ENCODE data around the gene FHIT. TPM values are rescaled to one million over a fixed set of nuclear protein-coding genes. Genes with fewer than 3 reads are reported as not detected.
"Not testable (repeated sequence)": the region's sequence is repeated elsewhere in the genome, so short reads cannot be mapped to it uniquely, and the experiment has no call there.

The FHIT gene
- total RNA-seq, 1 donor from 2014 or later = 21.5 TPM

DNA sequence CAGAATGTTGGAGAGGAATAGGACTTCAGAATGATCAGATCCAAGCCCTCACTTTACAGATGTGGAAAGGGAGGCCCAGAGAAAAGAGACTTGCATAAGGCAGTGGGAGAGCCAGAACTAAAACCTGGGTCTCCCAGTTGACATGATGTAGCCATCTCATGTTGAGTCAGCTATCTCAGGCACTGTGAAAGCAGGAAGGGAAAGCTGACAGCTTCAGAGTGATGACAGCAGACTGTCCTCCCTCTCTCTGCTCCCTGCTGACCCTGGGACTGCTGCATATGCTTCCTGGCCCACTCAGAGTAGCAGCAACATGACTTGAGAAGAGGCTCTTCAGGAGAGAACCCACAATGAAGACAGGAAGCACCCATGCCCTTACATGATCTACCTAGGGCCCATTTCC is 14.7 kb downstream of the FHIT start:
- intact Hi-C loops (cut with DNase I) = no loop called here
- DNase-seq = no peak
- ATAC-seq (ENCODE audit: poor library complexity) = peak; percentile 73

DNA sequence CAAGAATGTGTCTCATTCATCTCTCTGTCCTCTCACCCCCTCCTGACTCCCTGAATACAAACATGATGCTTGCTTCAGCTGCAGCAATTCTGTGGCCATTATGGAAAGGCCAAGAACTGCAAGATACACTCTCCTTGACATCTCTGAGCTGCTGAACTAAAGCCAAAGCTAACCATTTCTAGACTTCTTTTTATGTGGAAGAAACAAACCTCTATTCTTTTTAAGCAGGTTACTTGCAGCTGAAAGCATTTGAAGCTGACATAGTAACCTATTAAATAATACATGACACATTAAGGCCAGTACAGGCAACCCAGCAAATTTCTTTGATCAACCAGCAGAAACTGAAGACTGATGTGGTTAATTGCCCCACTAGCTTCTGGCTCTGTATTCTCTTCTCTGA is 17.5 kb downstream of the FHIT start:
- intact Hi-C loops (cut with DNase I) = no loop called here
- DNase-seq (no peak), ATAC-seq (ENCODE audit: poor library complexity) (no peak)

DNA sequence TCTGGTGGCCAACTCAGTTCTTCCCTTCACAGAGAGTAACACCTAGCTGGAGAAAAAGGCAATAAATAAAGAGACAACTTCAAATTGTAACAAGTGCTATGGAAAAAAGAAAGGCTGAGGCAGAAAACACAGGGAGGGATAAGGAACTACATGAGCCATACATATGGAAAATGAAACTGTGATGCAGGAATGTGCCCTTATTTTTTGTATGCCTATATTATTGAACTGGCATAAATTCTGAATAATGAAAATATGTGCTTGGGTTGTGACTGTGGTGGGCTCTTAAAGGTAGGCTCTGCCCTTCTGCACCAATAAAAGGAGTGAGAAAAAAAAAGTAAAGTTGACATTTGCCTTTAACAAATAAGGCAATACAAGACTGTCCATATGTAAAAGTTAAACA is 19.6 kb downstream of the FHIT start:
- intact Hi-C loops (cut with DNase I) = no loop called here
- DNase-seq = no peak
- ATAC-seq (ENCODE audit: poor library complexity) = no peak

DNA sequence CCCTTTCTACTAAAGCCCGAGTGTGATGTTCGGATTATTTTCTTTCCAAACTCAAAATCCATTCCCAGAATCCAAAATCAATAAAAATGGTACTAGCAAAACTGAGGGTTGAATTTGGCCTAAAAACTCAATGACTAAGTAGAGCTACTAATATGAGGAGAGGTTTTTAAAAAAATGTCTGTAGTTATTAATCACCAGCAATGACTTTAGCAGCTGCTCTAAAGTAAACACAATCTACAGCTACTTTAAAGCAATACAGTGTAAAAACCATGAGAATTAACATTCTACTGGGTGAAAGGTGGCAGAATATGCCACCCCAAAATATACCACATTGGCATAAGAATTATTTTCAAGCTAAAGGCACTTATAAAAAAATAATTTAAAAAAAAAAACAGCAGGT is 23.5 kb downstream of the FHIT start:
- intact Hi-C loops (cut with DNase I) = no loop called here
- no peak for DNase-seq
- no peak for ATAC-seq (ENCODE audit: poor library complexity)

DNA sequence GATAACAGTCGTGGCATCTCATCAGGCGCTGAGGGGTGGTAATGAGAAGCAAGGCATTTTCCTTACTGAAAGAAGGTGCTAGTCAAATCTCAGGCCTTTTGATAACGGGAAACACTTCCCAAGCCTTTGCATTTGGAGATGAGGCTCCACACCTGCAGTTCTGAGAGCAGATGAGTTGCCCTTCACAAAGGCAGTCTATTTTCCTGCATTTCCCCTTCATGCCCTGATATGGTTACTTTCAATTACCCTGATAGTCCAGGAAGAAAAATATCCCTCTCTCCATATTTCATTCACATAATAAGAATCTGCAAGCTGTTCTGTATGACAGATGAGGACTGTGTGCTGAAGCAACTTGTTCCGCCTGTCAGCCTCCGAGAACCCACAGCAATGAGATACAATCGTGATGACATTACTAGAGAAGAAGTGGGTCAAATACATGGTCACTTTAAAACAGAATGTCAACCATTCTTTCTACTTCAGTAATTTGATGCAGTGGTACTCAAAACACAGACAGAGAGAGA is 25.0 kb downstream of the FHIT start:
- ATAC-seq (ENCODE audit: poor library complexity) = no peak
- intact Hi-C loops (cut with DNase I) = no loop called here
- DNase-seq = no peak

DNA sequence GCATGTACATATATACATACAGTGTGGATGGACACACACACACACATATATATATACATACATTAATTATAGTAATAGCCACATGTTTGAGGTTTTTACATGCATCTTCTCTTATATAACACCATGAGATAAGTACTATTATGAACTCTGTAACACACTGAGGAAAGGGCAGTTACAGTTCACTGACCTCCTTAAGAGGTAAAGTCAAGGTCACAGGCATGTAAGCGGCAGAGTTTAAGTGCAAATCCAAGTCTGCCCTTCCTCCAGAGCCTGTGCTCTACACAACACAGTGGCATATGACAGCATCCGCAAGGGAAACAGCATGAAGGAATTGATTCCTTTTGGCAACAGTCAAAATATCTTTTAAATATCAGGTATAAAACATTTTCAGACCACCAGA is 26.4 kb downstream of the FHIT start:
- DNase-seq (no peak), ATAC-seq (ENCODE audit: poor library complexity) (no peak)
- intact Hi-C loops (cut with DNase I) = no loop called here

DNA sequence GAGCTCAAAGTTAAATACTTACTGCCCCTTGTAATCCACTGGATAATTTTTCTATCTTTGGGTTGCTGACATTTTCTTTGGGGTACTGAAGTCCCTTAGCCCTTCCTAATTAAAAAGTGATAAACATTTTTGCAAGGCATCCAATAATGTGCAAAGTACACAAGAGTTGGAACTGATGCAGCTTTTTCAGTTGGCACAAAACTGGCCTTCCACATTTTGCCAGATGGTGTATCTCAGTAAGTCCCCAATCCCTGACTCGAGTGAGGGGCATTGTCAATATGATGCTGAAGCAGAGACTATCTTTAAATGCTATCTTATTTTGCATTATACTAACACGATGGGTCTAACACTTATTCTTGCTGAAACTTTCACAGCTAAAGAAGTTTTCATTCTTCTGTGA is 27.8 kb downstream of the FHIT start:
- no peak for DNase-seq
- intact Hi-C loops (cut with DNase I) = no loop called here
- ATAC-seq (ENCODE audit: poor library complexity) = no peak

DNA sequence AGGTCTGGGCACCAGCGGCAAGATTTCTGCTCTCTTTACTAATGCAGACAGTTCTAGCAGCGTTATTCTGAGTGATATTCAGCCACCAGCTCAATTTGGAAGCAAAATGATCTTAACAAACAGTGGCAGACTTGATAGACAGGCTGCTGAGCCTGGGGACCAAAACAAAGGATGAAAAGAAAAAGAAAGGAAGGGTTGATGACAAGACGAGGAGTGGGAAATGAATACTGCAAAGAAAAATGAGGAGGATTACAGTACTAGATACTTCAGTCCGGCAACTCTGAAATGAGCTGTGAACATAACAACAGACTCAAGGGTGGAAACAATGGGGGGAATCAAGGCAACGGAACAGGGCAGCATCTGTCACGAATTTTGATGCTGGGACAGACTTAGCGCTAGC is 28.8 kb downstream of the FHIT start:
- ATAC-seq (ENCODE audit: poor library complexity) = no peak

DNA sequence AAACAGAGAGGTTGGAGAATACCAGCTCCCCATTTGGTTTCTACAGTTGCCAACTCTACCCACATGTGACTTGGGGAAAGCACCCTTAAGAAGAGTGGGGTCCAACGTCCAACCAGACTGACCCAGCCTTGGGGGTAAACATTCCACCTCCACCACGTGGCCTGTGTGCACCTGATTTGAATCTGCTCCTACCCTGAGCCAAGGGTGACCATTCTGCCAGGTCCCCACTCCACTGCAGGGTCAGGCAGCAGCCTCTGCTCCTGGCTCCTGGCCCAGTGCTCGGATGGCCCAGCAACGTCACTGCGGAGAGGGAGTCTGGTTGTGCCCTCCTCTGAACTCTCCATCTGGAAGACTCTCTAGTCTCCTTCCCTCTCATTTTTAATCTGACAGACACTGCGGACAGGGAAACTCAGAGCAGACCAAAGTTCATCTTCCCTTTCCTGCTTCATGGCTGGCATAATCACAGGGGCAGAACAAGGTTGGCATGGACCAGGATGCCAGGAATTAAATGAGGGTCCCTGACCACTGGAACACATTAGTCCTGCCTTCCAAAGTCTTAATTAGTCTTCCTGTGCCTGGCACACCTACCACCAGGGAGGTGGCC is 29.4 kb downstream of the FHIT start:
- ATAC-seq (ENCODE audit: poor library complexity) (no peak), DNase-seq (no peak)
- intact Hi-C loops (cut with DNase I) = no loop called here

More for the DNA sequence above, 28.8 kb downstream of the FHIT start:
- no peak for DNase-seq
- intact Hi-C loops (cut with DNase I) = no loop called here

DNA sequence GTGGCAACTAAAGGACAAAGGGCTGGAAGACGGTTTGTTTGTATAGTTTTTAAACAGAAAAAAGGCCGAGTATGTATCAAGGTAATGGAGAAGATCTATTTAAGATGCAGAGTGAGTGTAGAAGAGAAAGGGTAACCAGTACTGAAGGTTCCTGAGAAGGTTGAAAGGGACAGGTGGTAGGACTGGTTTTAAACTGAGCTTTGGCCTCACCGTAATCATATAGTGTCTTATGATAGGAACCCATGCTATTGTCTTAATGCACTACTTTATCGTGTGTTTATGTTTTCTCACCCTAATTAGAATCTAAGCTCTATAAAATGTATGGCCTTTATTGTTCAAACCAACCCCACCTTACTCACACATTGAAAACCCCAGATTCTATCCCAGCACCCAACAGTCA is 32.7 kb downstream of the FHIT start:
- ATAC-seq (ENCODE audit: poor library complexity) (no peak), DNase-seq (no peak)
- intact Hi-C loops (cut with DNase I) = no loop called here

DNA sequence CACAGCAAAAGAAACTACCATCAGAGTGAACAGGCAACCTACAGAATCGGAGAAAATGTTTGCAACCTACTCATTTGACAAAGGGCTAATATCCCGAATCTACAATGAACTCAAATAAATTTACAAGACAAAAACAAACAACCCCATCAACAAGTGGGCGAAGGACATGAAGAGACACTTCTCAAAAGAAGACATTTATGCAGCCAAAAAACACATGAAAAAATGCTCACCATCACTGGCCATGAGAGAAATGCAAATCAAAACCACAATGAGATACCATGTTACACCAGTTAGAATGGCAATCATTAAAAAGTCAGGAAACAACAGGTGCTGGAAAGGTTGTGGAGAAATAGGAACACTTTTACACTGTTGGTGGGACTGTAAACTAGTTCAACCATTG is 35.1 kb downstream of the FHIT start:
- ATAC-seq (ENCODE audit: poor library complexity); DNase-seq; intact Hi-C loops (cut with DNase I): not testable (repeated sequence)

DNA sequence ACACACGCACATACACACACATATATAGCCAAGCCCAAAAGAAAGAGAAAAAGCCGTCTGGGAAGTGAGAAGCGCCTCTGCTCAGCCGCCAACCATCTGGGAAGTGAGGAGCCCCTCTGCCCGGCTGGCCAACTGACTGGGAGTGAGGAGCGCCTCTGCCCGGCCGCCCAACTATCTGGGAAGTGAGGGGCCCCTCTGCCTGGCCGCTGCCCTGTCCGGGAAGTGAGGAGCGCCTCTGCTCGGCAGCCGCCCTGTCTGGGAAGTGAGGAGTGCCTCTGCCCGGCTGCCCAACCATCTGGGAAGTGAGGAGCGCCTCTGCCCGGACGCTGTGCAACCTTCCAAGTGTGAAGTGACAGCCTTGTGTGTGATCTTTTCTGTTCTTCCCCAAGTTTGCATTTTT is 49.2 kb downstream of the FHIT start:
- no peak for DNase-seq
- intact Hi-C loops (cut with DNase I) = no loop called here

DNA sequence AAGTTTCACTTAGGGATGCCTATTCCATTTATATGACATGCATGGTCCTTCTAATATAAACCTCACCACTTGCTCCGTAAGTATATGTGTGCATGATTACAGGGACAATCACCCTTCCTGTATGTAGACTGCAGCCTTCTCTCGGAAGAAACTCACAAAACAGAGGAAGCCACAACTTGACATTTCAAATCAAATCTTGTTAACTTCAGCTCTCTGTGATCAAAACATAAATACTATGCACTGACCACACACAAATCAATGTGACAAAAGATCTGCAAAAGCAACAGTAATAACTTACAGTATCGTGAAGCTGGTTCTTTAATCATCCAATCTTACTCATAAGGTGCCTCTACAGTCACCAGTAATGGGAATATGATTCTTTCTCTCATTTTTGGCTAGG is 50.2 kb downstream of the FHIT start:
- intact Hi-C loops (cut with DNase I) = no loop called here
- DNase-seq (no peak), ATAC-seq (ENCODE audit: poor library complexity) (no peak)

More for the DNA sequence above, 49.2 kb downstream of the FHIT start:
- ATAC-seq (ENCODE audit: poor library complexity) = no peak

DNA sequence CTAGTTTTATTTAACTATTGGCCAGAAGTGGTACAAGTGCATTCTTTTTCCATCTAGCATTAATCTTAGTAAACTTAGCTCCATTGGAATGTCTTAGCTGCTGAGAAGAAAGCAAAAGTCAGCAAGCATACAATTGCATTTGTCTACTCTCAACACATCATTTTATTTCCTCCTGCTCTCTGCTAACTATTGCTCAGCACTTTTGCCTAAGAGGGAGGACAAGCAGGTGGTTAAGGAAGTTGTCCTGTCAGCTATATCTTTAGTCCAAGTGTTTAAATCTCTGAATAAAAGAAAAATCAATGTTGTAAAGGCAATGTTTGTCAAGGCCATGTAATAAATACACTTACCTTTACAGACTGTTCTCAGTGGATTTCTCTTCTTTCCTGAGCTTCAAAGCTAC is 51.0 kb downstream of the FHIT start:
- intact Hi-C loops (cut with DNase I) = no loop called here
- DNase-seq (no peak), ATAC-seq (ENCODE audit: poor library complexity) (no peak)

DNA sequence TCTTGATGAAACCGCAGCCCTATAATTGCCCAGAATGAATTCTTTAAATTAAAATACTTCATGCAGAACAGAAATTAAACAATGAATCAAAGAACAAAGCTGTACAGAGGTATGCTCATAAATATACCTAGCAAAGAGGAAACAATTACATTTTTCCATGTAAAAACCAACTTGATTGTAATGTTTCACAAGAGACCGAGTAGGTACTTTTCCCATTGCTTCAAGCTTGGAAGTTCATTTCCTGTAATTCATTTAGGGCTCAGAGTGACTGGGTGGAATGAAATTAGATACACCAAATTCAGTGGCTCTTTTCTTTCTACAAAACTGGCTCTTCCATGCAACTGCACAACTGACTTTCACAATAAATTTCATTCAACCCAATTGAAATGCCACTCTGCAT is 51.4 kb downstream of the FHIT start:
- intact Hi-C loops (cut with DNase I) = no loop called here
- ATAC-seq (ENCODE audit: poor library complexity) (no peak), DNase-seq (no peak)

DNA sequence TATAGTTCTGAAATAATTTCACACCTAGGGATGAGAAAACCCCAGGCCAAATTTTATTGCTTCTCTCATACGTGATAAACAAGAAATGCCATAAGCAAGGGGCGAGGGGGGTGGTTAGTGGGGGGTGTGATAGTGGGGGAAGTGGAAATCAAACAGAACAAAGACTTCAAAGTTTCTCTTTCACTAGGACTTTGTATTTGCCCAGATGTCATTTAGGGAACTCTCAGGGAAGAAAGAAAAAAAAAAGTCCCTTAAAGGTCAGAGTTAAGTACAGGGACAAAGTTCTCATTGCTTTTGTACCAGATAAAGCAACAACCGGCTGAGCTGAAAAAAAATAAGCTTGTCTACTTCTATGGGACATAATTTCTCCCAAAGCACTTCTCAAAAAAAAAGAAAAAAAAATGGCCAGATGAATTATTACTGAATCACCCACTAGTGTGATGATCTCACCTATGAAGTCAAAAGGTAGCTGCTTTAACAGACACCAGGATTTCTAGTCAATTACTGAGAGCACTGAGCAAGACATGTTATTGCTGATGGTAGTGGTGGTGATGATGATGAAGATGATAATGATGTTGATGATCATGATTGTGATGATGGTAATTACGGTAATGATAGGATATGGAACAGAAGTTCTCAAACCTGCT is 56.2 kb downstream of the FHIT start:
- no peak for DNase-seq
- intact Hi-C loops (cut with DNase I) = no loop called here
- no peak for ATAC-seq (ENCODE audit: poor library complexity)

DNA sequence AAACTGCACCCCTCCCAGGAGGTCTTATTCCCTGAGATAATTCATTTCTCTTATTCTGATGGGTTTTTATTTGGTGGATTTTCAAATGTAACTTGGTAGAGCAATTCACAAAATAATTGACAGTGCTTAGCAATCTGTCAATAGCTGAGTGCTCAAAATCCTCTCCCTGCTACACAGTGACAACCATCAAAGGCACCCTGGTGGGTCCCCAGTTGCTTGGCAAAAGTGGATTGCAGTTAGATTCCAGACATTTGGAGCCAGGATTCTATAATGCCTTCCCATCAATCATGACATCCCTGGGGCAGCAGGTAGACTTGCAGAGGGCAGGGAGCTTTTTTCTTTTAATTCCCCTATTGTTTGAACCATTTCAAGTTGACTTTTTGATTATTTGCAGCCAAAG is 59.0 kb downstream of the FHIT start:
- intact Hi-C loops (cut with DNase I) = no loop called here
- DNase-seq (no peak), ATAC-seq (ENCODE audit: poor library complexity) (no peak)

DNA sequence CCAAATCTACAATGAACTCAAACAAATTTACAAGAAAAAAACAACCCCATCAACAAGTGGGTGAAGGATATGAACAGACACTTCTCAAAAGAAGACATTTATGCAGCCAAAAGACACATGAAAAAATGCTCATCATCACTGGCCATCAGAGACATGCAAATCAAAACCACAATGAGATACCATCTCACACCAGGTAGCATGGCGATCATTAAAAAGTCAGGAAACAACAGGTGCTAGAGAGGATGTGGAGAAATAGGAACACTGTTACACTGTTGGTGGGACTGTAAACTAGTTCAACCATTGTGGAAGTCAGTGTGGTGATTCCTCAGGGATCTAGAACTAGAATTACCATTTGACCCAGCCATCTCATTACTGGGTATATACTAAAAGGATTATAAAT is 61.0 kb downstream of the FHIT start:
- ATAC-seq (ENCODE audit: poor library complexity); intact Hi-C loops (cut with DNase I); DNase-seq: not testable (repeated sequence)

DNA sequence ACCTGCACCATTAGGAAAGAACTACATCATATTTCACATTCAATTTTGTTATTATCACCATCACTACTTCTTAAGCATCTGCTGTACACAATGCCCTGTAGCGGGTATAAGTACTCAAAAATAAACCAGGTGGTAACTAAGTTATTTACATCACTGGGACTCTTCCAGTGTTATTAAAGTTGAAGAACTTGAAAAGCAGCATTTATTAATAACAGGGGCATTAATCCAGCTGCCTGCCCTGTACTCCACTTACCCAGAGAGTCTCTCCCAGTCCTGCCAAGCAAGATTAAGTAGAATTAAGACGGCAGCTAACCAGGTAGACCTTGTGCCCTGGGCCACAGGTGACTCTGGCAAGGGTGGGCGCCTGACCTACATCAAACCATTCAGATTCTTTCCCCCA is 65.2 kb downstream of the FHIT start:
- ATAC-seq (ENCODE audit: poor library complexity) = no peak
- no peak for DNase-seq
- intact Hi-C loops (cut with DNase I) = no loop called here

DNA sequence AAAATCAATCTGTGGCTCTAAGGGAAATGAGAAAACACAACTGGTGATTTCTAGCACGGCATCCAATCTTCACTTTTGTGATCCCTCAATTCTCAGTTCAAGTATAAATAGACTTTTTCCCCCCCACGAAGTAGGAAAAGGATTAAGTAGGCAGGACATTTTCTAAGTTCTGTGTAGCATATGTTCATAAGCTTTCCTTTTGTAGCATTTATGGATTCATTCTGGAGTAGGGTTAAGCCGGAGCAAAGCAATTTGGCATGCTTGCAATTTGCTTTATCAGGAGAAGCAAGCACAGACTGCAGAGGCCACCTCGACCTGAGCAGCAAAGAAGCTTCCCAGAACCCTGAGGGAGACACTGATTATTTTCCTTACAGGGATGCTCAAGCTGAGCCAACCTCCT is 66.3 kb downstream of the FHIT start:
- DNase-seq (no peak), ATAC-seq (ENCODE audit: poor library complexity) (no peak)
- intact Hi-C loops (cut with DNase I) = no loop called here

DNA sequence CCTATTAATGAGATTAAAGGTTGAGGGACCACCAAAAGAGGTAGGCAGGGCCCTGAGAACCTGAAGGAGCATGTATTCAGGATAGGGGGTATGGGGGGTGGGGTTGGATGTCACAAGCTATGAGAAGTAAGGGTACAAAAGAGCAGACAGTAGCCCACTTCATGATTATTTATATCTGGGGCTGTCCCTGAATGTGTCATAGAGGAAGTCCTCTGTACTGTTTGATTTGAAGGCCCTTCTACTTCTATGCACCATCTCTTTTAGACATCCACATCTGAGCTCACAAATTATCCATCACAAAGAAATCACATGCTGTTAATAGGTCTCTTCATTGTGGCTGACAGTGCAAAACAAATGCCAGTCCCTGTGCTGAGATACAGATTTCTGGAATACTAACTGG is 68.6 kb downstream of the FHIT start:
- ATAC-seq (ENCODE audit: poor library complexity) = no peak
- intact Hi-C loops (cut with DNase I) = no loop called here
- DNase-seq = no peak
